Measurements from ENCODE around the gene HUNK. TPM values are rescaled to one million over a fixed set of nuclear protein-coding genes. Genes with fewer than 3 reads are reported as not detected.

HUNK gene
- total RNA-seq, 1 donor from 2014 or later, result 41.9 TPM

DNA sequence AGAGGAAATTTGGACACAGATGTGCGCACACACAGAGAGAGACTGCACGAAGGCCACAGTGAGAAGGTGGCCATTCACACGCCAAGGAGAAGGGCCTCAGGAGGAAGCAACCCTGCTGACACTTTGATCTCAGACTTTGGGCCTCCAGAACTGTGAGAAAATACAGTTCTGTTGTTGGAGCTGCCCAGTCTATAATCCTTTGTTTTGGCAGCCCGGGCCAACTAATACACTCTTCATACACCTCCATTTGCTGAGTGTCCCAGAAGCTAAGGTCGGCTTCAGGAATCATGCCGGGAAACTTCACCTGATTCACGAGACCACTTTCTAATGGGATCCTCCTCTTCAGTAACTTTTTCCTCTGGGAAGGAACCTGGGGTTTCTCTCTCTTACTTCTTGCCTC, 23.2 kb downstream of the HUNK start:
- Mint-ChIP-seq H3K4me3 (ENCODE audit: low read depth) (no peak overlapping the region), H3K27ac (peak overlapping the region; percentile 15), H3K4me1 (ENCODE audit: low read depth) (peaks cover 66% of the 10 kb centered on the region), H3K9me3 (ENCODE audit: low read depth) (no peaks in the 10 kb centered on the region), H3K36me3 (ENCODE audit: insufficient read depth) (peaks cover 2% of the 10 kb centered on the region), H3K27me3 (no peaks in the 10 kb centered on the region)
- TF ChIP-seq CTCF (IDR thresholded peaks at IDR 0.05; ENCODE audit: unreplicated experiment), result no peak
- DNase-seq (ENCODE audit: low spot score, unreplicated experiment), result no peak

GRCh38 chr21:31897311-31897710, 24.5 kb downstream of the HUNK start:
- Mint-ChIP-seq H3K4me3 (ENCODE audit: low read depth) (no peak overlapping the region), H3K4me1 (ENCODE audit: low read depth) (peaks cover 75% of the 10 kb centered on the region), H3K9me3 (ENCODE audit: low read depth) (no peaks in the 10 kb centered on the region), H3K27me3 (no peaks in the 10 kb centered on the region), H3K27ac (peak overlapping the region; percentile 18), H3K36me3 (ENCODE audit: insufficient read depth) (peaks cover 2% of the 10 kb centered on the region)
- DNase-seq (ENCODE audit: low spot score, unreplicated experiment), result no peak
- no peak for TF ChIP-seq CTCF (IDR thresholded peaks at IDR 0.05; ENCODE audit: unreplicated experiment)

- no peak for DNase-seq (ENCODE audit: low spot score, unreplicated experiment)
- peaks cover 2% of the 10 kb centered on the region for H3K36me3 Mint-ChIP-seq (ENCODE audit: insufficient read depth)
- no peak for TF ChIP-seq CTCF (IDR thresholded peaks at IDR 0.05; ENCODE audit: unreplicated experiment)
- H3K27me3 Mint-ChIP-seq, result no peaks in the 10 kb centered on the region
- H3K27ac Mint-ChIP-seq, result peak overlapping the region; percentile 98
- no peak overlapping the region for H3K4me3 Mint-ChIP-seq (ENCODE audit: low read depth)
- H3K4me1 Mint-ChIP-seq (ENCODE audit: low read depth), result peaks cover 73% of the 10 kb centered on the region
- H3K9me3 Mint-ChIP-seq (ENCODE audit: low read depth), result no peaks in the 10 kb centered on the region
Measured at GRCh38 chr21:31898933-31899630, 26.3 kb downstream of the HUNK start.

GRCh38 chr21:31900121-31900895, 27.5 kb downstream of the HUNK start:
- Mint-ChIP-seq H3K36me3 (ENCODE audit: insufficient read depth) (peaks cover 2% of the 10 kb centered on the region), H3K27me3 (no peaks in the 10 kb centered on the region), H3K27ac (peak overlapping the region; percentile 98), H3K4me3 (ENCODE audit: low read depth) (peak overlapping the region; percentile 18), H3K4me1 (ENCODE audit: low read depth) (peaks cover 70% of the 10 kb centered on the region), H3K9me3 (ENCODE audit: low read depth) (no peaks in the 10 kb centered on the region)
- no peak for TF ChIP-seq CTCF (IDR thresholded peaks at IDR 0.05; ENCODE audit: unreplicated experiment)
- DNase-seq (ENCODE audit: low spot score, unreplicated experiment), result no peak

- Mint-ChIP-seq H3K4me3 (ENCODE audit: low read depth) (peak overlapping the region; percentile 27), H3K9me3 (ENCODE audit: low read depth) (no peaks in the 10 kb centered on the region), H3K4me1 (ENCODE audit: low read depth) (peaks cover 71% of the 10 kb centered on the region)
Measured at GRCh38 chr21:31901315-31901714, 28.5 kb downstream of the HUNK start.

More at GRCh38 chr21:31901315-31901714, 28.5 kb downstream of the HUNK start:
- peaks cover 2% of the 10 kb centered on the region for H3K36me3 Mint-ChIP-seq (ENCODE audit: insufficient read depth)
- H3K27ac Mint-ChIP-seq, result peak overlapping the region; percentile 98
- TF ChIP-seq CTCF (IDR thresholded peaks at IDR 0.05; ENCODE audit: unreplicated experiment), result no peak
- H3K27me3 Mint-ChIP-seq, result no peaks in the 10 kb centered on the region
- no peak for DNase-seq (ENCODE audit: low spot score, unreplicated experiment)

Data from progenitor cell of endocrine pancreas (in vitro differentiated cells).